Body of pancreas (tissue), 4 donors: Measurements from ENCODE around the gene MRGPRD. TPM values are rescaled to one million over a fixed set of nuclear protein-coding genes. Genes with fewer than 3 reads are reported as not detected.
"Not testable (repeated sequence)": the region's sequence is repeated elsewhere in the genome, so short reads cannot be mapped to it uniquely, and the experiment has no call there.

Experiments used
- ATAC-seq: fragments of 150-250 bp; one replicate; pipeline ENCODE4 v1.9.1; 2016
- DNase-seq, 4 donors: peaks; one replicate each; pipeline ENCODE4 v3.0.0-alpha.2; 2019
- H3K27ac ChIP-seq, 4 donors: fragments of 200-600 bp; sonication (generic); 1 replicate in 3 of 4; 2 replicates in 1 of 4; pipeline versions ENCODE4 v1.5.1 to v1.6.1; 2016 to 2019; ENCODE audit warnings: mild to moderate bottlenecking in 1 of 4, mixed read lengths in 1 of 4, moderate library complexity in 1 of 4
- H3K27me3 ChIP-seq, 2 donors: fragments of 200-600 bp; sonication (generic); one replicate each; pipeline ENCODE4 v1.6.0; 2016; ENCODE audit warnings: mild to moderate bottlenecking in 1 of 2
- H3K36me3 ChIP-seq, 2 donors: fragments of 200-600 bp; sonication (generic); replicated peaks in 1 of 2; 2 replicates each; pipeline ENCODE4 v1.5.1; 2016; ENCODE audit warnings: low read depth in 2 of 2; ENCODE audit not compliant: insufficient read depth in 1 of 2
- H3K4me1 ChIP-seq: fragments of 200-600 bp; sonication (generic); one replicate; pipeline ENCODE4 v1.6.0; 2016
- H3K4me3 ChIP-seq, 2 donors: fragments of 200-600 bp; sonication (generic); 1 replicate in 1 of 2; 2 replicates in 1 of 2; pipeline ENCODE4 v1.5.1; 2016 to 2019
- H3K9me3 ChIP-seq, 3 donors: fragments of 200-600 bp; sonication (generic); 1 replicate in 2 of 3; 2 replicates in 1 of 3; pipeline ENCODE4 v1.5.1; 2016
- POLR2A ChIP-seq, 3 donors: fragments of 450-650 bp; IDR thresholded peaks; one replicate each; pipeline ENCODE4 v1.6.1; 2016; ENCODE audit warnings: antibody characterized with exemption in 3 of 3, mild to moderate bottlenecking in 2 of 3
- WGBS, 2 donors: methylation state at CpG; one replicate each; pipeline ENCODE4 v1.1.5; 2017; 5-methylcytosine and 5-hydroxymethylcytosine counted together
- intact Hi-C: fragments of 100-400 bp; cut with DNase I; formaldehyde crosslinking; loops from one replicate; pipeline ENCODE4 v1.15.1; 2023
- total RNA-seq, 2 donors: library from RNA; depleted of rRNA; stranded (reverse); fragments of >200 nt; gene quantifications; one replicate each; pipeline ENCODE4 v1.1.0, GENCODE V29; 2016
- TF ChIP-seq, protein P1 (sequence below), 7 experiments: fragments of 450-650 bp in 4 of 7; fragments of 200-600 bp in 3 of 7; sonication (generic) in 3 of 7; IDR thresholded peaks; one replicate each; pipeline ENCODE4 v1.5.1; 2016 to 2019; ENCODE audit warnings: antibody characterized with exemption in 7 of 7

MRGPRD gene
- total RNA-seq, 2 donors from 2014 or later = not detected

DNA sequence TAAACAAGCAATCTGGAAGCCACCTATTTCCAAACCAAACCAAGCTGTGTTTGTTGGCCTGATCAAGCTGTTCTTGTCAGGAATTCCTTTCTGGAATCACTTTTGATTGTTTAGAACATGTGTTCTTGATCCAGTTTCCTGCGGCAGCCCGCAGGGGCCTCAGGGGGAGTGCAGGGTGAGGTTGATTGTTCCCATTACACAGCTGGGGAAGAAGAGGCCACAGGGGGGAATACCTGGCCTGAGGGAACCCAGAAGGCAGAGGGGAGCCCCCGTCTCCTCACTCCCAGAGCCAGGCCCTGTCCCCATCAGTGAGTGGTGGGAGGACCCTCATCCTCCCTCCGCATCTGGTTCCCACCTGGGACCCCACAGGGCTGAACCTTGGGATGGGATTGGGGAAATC lies 4.2 kb downstream of the MRGPRD start:
- WGBS, 2 donors = 67 to 81% methylated on average over 4 of the region's 4 CpGs
- Histone ChIP-seq H3K4me1 (no peaks in the 10 kb centered on the region), H3K27me3 (no peaks in the 10 kb centered on the region), H3K27ac (no peak overlapping the region), H3K4me3 (no peak overlapping the region), H3K9me3 (no peaks in the 10 kb centered on the region), H3K36me3 (no peaks in the 10 kb centered on the region)
- no peak for ATAC-seq
- intact Hi-C loops = no loop called here
- DNase-seq = no peak
- no peak for TF ChIP-seq POLR2A (IDR thresholded peaks at IDR 0.05)

GRCh38 chr11:68976095-68976494 lies 4.7 kb downstream of the MRGPRD start:
- TF ChIP-seq, protein P1, sequence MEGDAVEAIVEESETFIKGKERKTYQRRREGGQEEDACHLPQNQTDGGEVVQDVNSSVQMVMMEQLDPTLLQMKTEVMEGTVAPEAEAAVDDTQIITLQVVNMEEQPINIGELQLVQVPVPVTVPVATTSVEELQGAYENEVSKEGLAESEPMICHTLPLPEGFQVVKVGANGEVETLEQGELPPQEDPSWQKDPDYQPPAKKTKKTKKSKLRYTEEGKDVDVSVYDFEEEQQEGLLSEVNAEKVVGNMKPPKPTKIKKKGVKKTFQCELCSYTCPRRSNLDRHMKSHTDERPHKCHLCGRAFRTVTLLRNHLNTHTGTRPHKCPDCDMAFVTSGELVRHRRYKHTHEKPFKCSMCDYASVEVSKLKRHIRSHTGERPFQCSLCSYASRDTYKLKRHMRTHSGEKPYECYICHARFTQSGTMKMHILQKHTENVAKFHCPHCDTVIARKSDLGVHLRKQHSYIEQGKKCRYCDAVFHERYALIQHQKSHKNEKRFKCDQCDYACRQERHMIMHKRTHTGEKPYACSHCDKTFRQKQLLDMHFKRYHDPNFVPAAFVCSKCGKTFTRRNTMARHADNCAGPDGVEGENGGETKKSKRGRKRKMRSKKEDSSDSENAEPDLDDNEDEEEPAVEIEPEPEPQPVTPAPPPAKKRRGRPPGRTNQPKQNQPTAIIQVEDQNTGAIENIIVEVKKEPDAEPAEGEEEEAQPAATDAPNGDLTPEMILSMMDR (IDR thresholded peaks at IDR 0.05) = no peak
- TF ChIP-seq POLR2A (IDR thresholded peaks at IDR 0.05) = no peak
- H3K4me3 ChIP-seq = no peak overlapping the region
- no peak overlapping the region for H3K27ac ChIP-seq
- no peaks in the 10 kb centered on the region for H3K4me1 ChIP-seq
- DNase-seq (no peak), ATAC-seq (no peak)
- 50 to 54% methylated on average over 4 of the region's 4 CpGs for WGBS, 2 donors
- no peaks in the 10 kb centered on the region for H3K9me3 ChIP-seq
- H3K36me3 ChIP-seq = no peaks in the 10 kb centered on the region
- no peaks in the 10 kb centered on the region for H3K27me3 ChIP-seq
- intact Hi-C loops = no loop called here

GRCh38 chr11:68974421-68975194 lies 6.2 kb downstream of the MRGPRD start:
- ATAC-seq (no peak), DNase-seq (no peak)
- Histone ChIP-seq H3K4me1 (no peaks in the 10 kb centered on the region), H3K36me3 (no peaks in the 10 kb centered on the region), H3K27ac (no peak overlapping the region), H3K27me3 (no peaks in the 10 kb centered on the region), H3K4me3 (no peak overlapping the region), H3K9me3 (no peaks in the 10 kb centered on the region)
- TF ChIP-seq, protein P1 (IDR thresholded peaks at IDR 0.05) = no peak
- no peak for TF ChIP-seq POLR2A (IDR thresholded peaks at IDR 0.05)
- intact Hi-C loops = no loop called here
- WGBS, 2 donors = 82 to 94% methylated on average over 17 to 23 of the region's 23 CpGs

- intact Hi-C loops, H3K27me3 ChIP-seq, H3K27ac ChIP-seq, H3K4me1 ChIP-seq, H3K36me3 ChIP-seq, H3K9me3 ChIP-seq, H3K4me3 ChIP-seq, DNase-seq, ATAC-seq: not testable (repeated sequence)
- WGBS, 2 donors = 69 to 77% methylated on average over 8 to 12 of the region's 12 CpGs
These were observed 7.1 kb downstream of the MRGPRD start for GRCh38 chr11:68973706-68974105.

DNA sequence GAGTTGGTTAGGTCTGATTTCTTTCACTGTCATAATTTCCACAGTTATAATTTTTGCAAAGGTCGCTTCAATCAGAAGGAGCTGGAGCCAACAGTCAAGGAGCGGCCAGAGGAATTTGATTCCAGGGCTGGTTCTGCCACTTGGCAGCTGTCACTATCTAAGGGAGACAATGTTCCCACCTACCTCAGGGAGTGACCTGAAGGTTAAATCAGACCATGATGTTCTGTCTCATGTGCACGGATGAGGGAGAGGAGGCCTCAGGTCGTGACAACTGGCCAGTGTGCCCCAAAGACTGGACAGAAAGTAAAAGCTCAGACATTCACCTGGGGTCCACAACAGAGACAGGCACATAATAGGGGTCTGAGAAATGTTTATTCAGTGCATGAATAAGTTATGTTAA lies 7.6 kb downstream of the MRGPRD start:
- Histone ChIP-seq H3K36me3 (no peaks in the 10 kb centered on the region), H3K9me3 (no peaks in the 10 kb centered on the region), H3K4me3 (no peak overlapping the region), H3K27ac (no peak overlapping the region), H3K27me3 (no peaks in the 10 kb centered on the region), H3K4me1 (no peaks in the 10 kb centered on the region)
- intact Hi-C loops = no loop called here
- DNase-seq = no peak
- ATAC-seq = no peak
- WGBS, 2 donors = 55 to 65% methylated on average over 4 of the region's 4 CpGs
- TF ChIP-seq, protein P1 (IDR thresholded peaks at IDR 0.05) = no peak
- TF ChIP-seq POLR2A (IDR thresholded peaks at IDR 0.05) = no peak
